HEK293T (cell line): ENCODE measurements around the gene VTI1A.

Experiments
- ARNT ChIP-seq: fragments of 450-650 bp; IDR thresholded peaks from 2 replicates; pipeline ENCODE4 v1.6.1; 2017; ENCODE audit warnings: mild to moderate bottlenecking
- BHLHE40 ChIP-seq: fragments of 450-650 bp; IDR thresholded peaks from 2 replicates; pipeline ENCODE4 v1.6.1; 2016; ENCODE audit warnings: mild to moderate bottlenecking, moderate library complexity, borderline replicate concordance
- CTBP1 ChIP-seq: fragments of 450-650 bp; IDR thresholded peaks from 2 replicates; pipeline ENCODE4 v1.6.1; 2016; ENCODE audit warnings: borderline replicate concordance
- ELF4 ChIP-seq: fragments of 450-650 bp; IDR thresholded peaks from 2 replicates; pipeline ENCODE4 v1.6.1; 2017; ENCODE audit warnings: antibody characterized with exemption
- FOXA1 ChIP-seq: fragments of 450-650 bp; IDR thresholded peaks from 2 replicates; pipeline ENCODE4 v1.6.1; 2016; ENCODE audit warnings: mild to moderate bottlenecking
- FOXK2 ChIP-seq: fragments of 450-650 bp; IDR thresholded peaks from 2 replicates; pipeline ENCODE4 v1.6.1; 2016; ENCODE audit warnings: mild to moderate bottlenecking
- FOXM1 ChIP-seq: fragments of 450-650 bp; IDR thresholded peaks from 2 replicates; pipeline ENCODE4 v1.6.1; 2017; ENCODE audit warnings: mild to moderate bottlenecking, borderline replicate concordance
- HDGF ChIP-seq: fragments of 450-650 bp; IDR thresholded peaks from 2 replicates; pipeline ENCODE4 v1.6.1; 2017; ENCODE audit warnings: antibody characterized with exemption, borderline replicate concordance
- NFRKB ChIP-seq: fragments of 450-650 bp; IDR thresholded peaks from 2 replicates; pipeline ENCODE4 v1.6.1; 2016; ENCODE audit warnings: mild to moderate bottlenecking, moderate library complexity
- SP1 ChIP-seq: fragments of 450-650 bp; IDR thresholded peaks from 2 replicates; pipeline ENCODE4 v1.6.1; 2017
- SUZ12 ChIP-seq: fragments of 450-650 bp; IDR thresholded peaks from 2 replicates; pipeline ENCODE4 v1.6.1; 2016; ENCODE audit warnings: mild to moderate bottlenecking
- TARDBP ChIP-seq: fragments of 450-650 bp; IDR thresholded peaks from 2 replicates; pipeline ENCODE4 v1.6.1; 2016
- ZNF384 ChIP-seq: fragments of 450-650 bp; IDR thresholded peaks from 2 replicates; pipeline ENCODE4 v1.6.1; 2016
- TF ChIP-seq, protein P1 (sequence below): fragments of 450-650 bp; IDR thresholded peaks from 2 replicates; pipeline ENCODE4 v1.6.1; 2016

DNA sequence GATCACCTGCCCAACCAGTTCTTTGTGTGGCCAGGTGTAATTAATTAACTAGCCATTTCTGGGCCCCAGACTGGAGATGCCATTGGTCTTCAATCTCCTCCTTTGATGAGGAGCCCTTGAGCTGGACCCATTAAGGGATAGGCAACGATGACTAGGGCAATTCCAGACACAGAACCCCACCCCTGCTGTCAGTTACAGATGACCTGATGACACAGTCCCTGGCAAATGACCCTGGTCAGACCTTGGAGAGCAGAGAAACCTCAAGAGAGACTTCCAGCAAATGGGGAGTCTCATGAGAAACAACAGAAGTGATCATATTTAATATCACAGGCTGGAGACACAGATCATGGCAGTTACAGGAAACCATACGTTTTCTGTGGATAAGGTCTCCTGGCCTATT, 401.2 kb downstream of the VTI1A start:
- TF ChIP-seq SUZ12 (no peak), TARDBP (no peak), ZNF384 (no peak), FOXM1 (no peak), NFRKB (no peak), FOXK2 (no peak), FOXA1 (no peak), BHLHE40 (no peak), SP1 (no peak), ARNT (no peak), ELF4 (no peak), CTBP1 (no peak), HDGF (no peak)
- TF ChIP-seq, protein P1, sequence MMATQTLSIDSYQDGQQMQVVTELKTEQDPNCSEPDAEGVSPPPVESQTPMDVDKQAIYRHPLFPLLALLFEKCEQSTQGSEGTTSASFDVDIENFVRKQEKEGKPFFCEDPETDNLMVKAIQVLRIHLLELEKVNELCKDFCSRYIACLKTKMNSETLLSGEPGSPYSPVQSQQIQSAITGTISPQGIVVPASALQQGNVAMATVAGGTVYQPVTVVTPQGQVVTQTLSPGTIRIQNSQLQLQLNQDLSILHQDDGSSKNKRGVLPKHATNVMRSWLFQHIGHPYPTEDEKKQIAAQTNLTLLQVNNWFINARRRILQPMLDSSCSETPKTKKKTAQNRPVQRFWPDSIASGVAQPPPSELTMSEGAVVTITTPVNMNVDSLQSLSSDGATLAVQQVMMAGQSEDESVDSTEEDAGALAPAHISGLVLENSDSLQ: no peak
